Measurements from ENCODE around the gene RELN.

RELN gene

GRCh38 chr7:103637726-103638125, 351.7 kb downstream of the RELN start:
- DNase-seq (ENCODE audit: low read depth in 2 of 2): no peak

GRCh38 chr7:103637094-103637493, 352.4 kb downstream of the RELN start:
- no peak for DNase-seq (ENCODE audit: low read depth in 2 of 2)

GRCh38 chr7:103636153-103636552, 353.3 kb downstream of the RELN start:
- DNase-seq (ENCODE audit: low read depth in 2 of 2): no peak

- no peak for DNase-seq (ENCODE audit: low read depth in 2 of 2)
These were observed 356.5 kb downstream of the RELN start for GRCh38 chr7:103632972-103633371.

GRCh38 chr7:103632005-103632639, 357.3 kb downstream of the RELN start:
- DNase-seq (ENCODE audit: low read depth in 2 of 2): no peak

GRCh38 chr7:103630318-103630717, 359.1 kb downstream of the RELN start:
- DNase-seq (ENCODE audit: low read depth in 2 of 2): no peak

- DNase-seq (ENCODE audit: low read depth in 2 of 2): no peak
These were observed 360.7 kb downstream of the RELN start for GRCh38 chr7:103628742-103629141.

- no peak for DNase-seq (ENCODE audit: low read depth in 2 of 2)
These were observed 362.7 kb downstream of the RELN start for GRCh38 chr7:103626776-103627175.

GRCh38 chr7:103622274-103622673, 367.2 kb downstream of the RELN start:
- no peak for DNase-seq (ENCODE audit: low read depth in 2 of 2)

GRCh38 chr7:103613655-103614642, 375.5 kb downstream of the RELN start:
- DNase-seq (ENCODE audit: low read depth in 2 of 2): no peak

- no peak for DNase-seq (ENCODE audit: low read depth in 2 of 2)
These were observed 379.7 kb downstream of the RELN start for GRCh38 chr7:103609778-103610177.

- no peak for DNase-seq (ENCODE audit: low read depth in 2 of 2)
These were observed 383.8 kb downstream of the RELN start for GRCh38 chr7:103605640-103606039.

GRCh38 chr7:103598326-103598905, 391.0 kb downstream of the RELN start:
- no peak for DNase-seq (ENCODE audit: low read depth in 2 of 2)

- no peak for DNase-seq (ENCODE audit: low read depth in 2 of 2)
These were observed 391.9 kb downstream of the RELN start for GRCh38 chr7:103597606-103598005.

GRCh38 chr7:103594186-103594585, 395.3 kb downstream of the RELN start:
- no peak for DNase-seq (ENCODE audit: low read depth in 2 of 2)

- no peak for DNase-seq (ENCODE audit: low read depth in 2 of 2)
These were observed 395.8 kb downstream of the RELN start for GRCh38 chr7:103593691-103594090.

GRCh38 chr7:103592844-103593243, 396.6 kb downstream of the RELN start:
- no peak for DNase-seq (ENCODE audit: low read depth in 2 of 2)

- no peak for DNase-seq (ENCODE audit: low read depth in 2 of 2)
These were observed 397.3 kb downstream of the RELN start for GRCh38 chr7:103592187-103592586.

- no peak for DNase-seq (ENCODE audit: low read depth in 2 of 2)
These were observed 409.4 kb downstream of the RELN start for GRCh38 chr7:103580031-103580430.

- no peak for DNase-seq (ENCODE audit: low read depth in 2 of 2)
These were observed 412.4 kb downstream of the RELN start for GRCh38 chr7:103577059-103577458.

GRCh38 chr7:103576641-103577040, 412.8 kb downstream of the RELN start:
- DNase-seq (ENCODE audit: low read depth in 2 of 2): no peak

- DNase-seq (ENCODE audit: low read depth in 2 of 2): no peak
These were observed 414.9 kb downstream of the RELN start for GRCh38 chr7:103574576-103574975.

Data from stimulated activated CD8-positive, alpha-beta memory T cell treated with anti-CD3 and anti-CD28 coated beads, Interleukin-2, amount 100 ng/mL, for 1 hour (primary cell).